ENCODE data around the gene DPF1.

DPF1 gene

GRCh38 chr19:38221421-38221820, 2.6 kb downstream of the DPF1 start:
- DNase-seq (ENCODE audit: low read depth): no peak

DNA sequence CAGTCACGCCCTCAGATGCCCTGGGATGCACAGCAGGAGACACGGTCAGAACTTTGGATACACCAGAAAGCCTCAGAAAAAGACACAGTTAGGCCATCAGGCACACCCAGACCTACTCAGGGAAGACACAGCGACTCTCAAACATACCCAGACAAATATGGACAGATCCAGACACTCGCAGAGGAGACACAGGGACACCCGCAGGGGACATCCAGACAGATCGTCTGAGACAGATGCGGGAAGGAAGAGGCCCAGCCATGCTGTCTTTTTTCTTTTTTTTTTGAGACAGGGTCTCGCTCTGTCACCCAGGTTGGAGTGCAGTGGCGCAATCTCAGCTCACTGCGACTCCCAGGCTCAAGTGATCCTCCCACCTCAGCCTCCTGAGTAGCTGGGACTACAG, 4.8 kb downstream of the DPF1 start:
- DNase-seq (ENCODE audit: low read depth): no peak

GRCh38 chr19:38218204-38218603, 5.8 kb downstream of the DPF1 start:
- DNase-seq (ENCODE audit: low read depth): no peak

GRCh38 chr19:38216785-38217641, 7.0 kb downstream of the DPF1 start:
- DNase-seq (ENCODE audit: low read depth): no peak

- no peak for DNase-seq (ENCODE audit: low read depth)
Measured at GRCh38 chr19:38213911-38214625, 10.0 kb downstream of the DPF1 start.

DNA sequence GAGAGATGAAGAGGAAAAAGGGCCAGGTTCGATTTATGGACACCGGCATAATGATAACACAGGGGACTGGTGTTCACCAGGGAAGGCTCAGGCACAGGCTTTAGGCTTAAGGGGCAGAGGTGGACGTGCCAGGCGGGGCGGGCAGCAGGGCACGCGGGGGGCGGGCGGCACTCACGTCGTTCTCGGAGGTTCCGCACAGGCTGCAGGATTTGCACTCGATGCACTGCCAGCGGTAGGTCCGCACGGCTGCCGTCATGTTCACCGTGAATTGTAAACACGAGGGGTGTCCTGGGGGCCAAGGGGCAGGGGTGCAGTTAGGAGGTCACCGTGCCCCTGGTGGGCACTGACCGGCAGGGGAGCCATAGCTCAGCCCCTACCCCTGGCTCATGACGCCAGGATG, 10.6 kb downstream of the DPF1 start:
- DNase-seq (ENCODE audit: low read depth): no peak

- DNase-seq (ENCODE audit: low read depth): no peak
Measured at GRCh38 chr19:38211766-38212165, 12.3 kb downstream of the DPF1 start.

DNA sequence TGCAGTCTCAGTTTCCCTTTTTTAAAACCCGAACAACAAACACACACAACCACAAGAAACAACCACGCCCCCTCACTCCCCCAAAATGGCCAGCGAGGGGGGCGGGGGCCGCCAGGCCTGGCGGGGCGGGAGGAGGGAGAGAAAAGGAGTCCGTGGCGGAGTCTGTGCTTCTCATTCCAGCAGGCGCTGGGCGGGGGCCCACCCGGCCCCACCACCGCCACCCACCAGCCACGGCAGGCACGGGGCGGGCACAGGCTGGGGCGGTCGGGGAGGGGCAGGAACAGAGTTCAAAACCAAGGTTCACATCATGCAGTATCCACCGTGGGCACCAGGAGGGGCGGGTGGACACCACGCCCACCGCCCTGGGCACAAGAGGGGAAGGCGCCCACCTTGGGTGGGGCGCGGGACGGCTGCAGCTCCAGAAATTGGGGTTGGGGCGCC, 12.9 kb downstream of the DPF1 start:
- no peak for DNase-seq (ENCODE audit: low read depth)

- no peak for DNase-seq (ENCODE audit: low read depth)
Measured at GRCh38 chr19:38210458-38210987, 13.5 kb downstream of the DPF1 start.

GRCh38 chr19:38209671-38210457, 14.2 kb downstream of the DPF1 start:
- DNase-seq (ENCODE audit: low read depth): no peak

DNA sequence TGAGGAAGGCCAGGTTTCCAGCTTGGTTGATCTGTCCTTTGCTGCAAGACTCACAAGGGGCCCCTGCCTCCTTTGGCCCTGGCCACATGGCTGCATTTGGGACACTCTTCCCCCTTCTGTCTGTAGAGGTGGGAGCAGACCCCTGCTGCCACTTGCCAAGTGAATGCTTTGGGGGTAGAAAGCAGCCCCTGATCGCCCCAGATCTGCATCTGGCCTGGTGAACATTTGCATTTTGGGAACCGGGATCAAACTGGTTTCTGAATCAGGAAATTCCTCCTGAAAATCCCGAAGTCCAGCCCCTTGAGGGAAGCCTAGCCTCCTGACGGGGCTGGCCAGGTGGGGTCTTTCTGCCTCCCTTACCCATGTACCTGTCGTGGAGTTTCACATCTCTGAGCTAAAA, 14.9 kb downstream of the DPF1 start:
- DNase-seq (ENCODE audit: low read depth): no peak

DNA sequence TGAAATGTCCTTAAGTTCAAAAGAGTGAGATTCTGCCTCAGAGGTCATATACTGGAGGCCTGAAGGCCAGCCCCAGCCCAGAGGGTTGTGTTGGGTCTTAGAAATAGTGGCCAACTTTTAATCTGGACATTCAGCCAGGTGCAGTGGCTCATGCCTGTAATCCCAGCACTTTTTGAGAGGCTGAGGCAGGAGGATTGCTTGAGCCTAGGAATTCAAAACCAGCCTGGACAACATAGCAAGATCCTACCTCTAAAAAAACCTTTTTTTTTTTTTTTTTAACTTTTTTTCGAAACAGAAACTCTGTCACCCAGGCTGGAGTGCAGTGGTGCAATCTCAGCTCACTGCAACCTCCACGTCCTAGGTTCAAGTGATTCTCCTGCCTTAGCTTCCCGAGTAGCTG, 15.5 kb downstream of the DPF1 start:
- no peak for DNase-seq (ENCODE audit: low read depth)

DNA sequence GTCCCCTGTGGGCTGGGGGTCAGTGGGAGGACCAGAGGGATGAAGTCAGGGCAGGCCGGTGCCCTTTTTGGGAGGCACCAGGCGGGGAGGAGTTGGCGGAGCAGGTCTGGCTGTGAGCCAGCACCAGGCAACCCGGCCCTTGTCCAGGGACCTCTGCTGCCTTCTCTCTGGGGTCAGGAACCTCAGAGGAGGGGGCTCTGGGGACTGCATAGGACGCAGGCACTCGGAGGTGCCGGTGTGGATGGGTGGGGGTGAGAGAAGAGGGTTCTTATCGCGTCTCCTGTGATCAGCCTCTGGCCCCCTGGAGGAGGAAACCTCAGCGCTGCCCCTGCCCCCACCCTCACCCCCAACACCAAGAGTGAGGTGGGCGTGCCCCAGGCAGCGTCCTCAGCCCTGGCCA, 16.5 kb downstream of the DPF1 start:
- DNase-seq (ENCODE audit: low read depth): no peak

- DNase-seq (ENCODE audit: low read depth): no peak
Measured at GRCh38 chr19:38206928-38207327, 17.1 kb downstream of the DPF1 start.

DNA sequence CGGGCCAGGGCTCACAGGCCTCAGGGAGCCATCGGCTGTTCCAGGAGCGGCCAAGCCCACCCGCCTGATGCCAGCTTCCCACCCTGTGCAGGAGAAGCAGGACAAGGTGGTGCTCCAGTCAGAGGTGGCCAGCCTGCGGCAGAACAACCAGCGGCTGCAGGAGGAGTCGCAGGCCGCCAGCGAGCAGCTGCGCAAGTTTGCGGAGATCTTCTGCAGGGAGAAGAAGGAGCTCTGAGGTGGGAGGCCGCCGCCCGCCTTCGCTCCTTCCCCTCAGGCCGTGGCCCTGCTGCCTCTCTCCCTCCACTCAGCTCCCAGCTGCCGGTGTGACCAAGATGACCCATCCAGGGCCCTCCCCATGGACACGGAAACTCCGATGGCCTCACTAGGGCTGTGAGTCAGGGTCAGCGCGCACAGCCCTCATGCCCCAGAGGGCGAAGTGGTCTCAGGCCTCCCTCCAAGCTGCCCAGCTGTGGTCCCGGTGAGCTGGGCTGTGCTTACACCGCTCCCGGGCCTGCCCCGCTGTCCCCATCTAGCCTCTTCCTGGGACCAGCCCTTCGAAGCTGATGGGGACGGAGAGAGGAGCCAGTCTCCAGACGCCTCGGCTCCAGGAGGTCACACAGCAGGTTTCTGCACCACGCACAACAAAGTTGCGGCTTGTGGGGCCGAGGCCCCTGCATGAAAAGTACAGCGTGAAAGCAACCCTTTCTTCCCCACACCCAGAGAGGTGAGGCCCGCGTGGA, 17.8 kb downstream of the DPF1 start:
- DNase-seq (ENCODE audit: low read depth): no peak

DNA sequence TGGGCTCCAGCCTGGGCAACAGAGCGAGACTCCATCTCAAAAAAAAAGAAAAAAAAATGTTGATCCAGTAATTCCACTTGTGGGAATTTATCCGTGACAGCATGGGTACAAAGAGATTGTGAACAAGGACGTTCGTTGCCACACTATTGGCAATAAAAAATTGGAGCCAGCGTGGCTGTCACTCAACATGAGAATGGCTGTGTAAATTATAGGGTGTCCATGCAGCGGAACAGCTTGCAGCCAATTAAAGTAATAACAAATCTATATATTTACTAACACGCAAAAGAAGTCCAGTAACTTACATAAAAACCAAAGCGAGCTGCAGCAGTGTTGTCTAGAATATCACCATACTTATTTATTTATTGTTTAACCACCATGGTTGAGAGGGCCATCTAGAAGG, 19.3 kb downstream of the DPF1 start:
- DNase-seq (ENCODE audit: low read depth): no peak

DNA sequence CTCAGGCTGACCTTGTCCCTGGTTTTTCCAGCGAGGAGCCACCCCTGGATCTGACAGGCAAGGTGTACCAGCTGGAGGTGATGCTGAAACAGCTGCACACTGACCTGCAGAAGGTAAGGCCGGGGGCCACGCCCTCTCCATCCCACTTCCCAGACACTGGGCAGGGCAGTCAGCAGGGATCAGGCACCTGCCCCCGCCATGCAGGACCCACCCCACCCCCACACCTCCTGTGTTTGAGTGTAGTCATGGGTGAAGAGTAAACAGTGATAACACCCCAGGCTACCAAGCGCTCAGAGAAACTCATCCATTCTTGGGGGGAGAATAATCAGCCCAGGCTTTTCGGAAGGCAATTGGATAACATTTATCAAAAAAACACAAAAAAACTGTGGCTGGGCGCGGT, 19.9 kb downstream of the DPF1 start:
- no peak for DNase-seq (ENCODE audit: low read depth)

GRCh38 chr19:38203197-38203596, 20.8 kb downstream of the DPF1 start:
- no peak for DNase-seq (ENCODE audit: low read depth)

DNA sequence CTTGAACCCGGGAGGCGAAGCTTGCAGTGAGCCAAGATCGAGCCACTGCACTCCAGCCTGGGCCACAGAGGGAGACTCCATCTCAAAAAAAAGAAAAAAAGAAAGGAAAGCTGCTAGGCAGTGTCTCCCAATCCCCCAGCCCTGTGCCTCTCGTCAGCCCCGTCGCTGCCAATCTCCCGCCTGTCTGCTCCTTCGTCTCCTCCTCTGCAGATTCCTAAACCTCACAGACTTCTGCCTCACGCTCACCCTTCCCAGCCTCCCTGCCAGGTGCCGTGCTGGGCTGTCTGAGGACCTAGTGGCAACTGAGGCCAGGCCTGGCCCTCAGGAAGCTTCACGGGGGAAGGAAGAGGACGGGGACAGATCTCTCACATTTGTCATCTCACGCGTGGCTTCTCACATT, 21.5 kb downstream of the DPF1 start:
- no peak for DNase-seq (ENCODE audit: low read depth)

DNA sequence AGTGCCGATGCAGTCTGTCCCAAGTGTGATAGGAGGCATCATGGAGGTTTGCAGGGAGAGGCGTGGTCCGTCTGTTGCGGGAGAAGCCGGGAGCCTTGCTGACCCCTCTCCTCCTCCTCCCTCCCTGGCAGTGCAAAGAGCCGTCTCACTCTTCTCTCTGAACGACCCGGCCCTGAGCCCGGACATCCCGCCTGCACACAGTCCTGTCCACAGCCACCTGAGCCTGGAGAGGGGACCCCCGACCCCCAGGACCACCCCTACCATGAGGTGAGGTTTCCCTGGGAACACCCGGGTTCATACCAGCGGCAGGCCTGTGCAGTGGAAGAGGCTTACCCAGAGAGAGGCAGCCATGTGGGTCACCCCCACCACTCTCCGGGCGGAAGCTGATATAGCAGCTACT, 22.3 kb downstream of the DPF1 start:
- no peak for DNase-seq (ENCODE audit: low read depth)

- DNase-seq (ENCODE audit: low read depth): no peak
Measured at GRCh38 chr19:38199340-38199739, 24.7 kb downstream of the DPF1 start.
